Pancreas (tissue), 10 donors: ENCODE data around the gene CHIA. TPM values are rescaled to one million over a fixed set of nuclear protein-coding genes. Genes with fewer than 3 reads are reported as not detected.

Experiments
- ATAC-seq, 4 donors: fragments of 200-7000 bp; cut with Tn5 transposase; one replicate each; pipeline versions ENCODE4 v1.8.0 to v1.9.1; 2020; ENCODE audit warnings: mild to moderate bottlenecking in 4 of 4, moderate library complexity in 4 of 4
- DNase-seq, 6 donors: peaks; one replicate each; pipeline ENCODE4 v3.0.0-alpha.2; 2020
- FAIRE-seq: peaks from 2 replicates; lab custom pipeline; 2012; peaks lifted over from hg19 to GRCh38; lab: Jason Lieb, UNC
- H3K27ac ChIP-seq, 4 donors: fragments of 200-600 bp; sonication (generic); 1 replicate in 3 of 4; 2 replicates in 1 of 4; pipeline versions ENCODE4 v1.5.0 to v1.8.0; 2020
- H3K27me3 ChIP-seq, 4 donors: fragments of 200-600 bp; one replicate each; pipeline ENCODE4 v1.8.0; 2021
- H3K36me3 ChIP-seq, 3 donors: fragments of 200-600 bp; sonication (generic) in 1 of 3; one replicate each; pipeline versions ENCODE4 v1.5.0 to v1.8.0; 2020 to 2021
- H3K4me1 ChIP-seq, 3 donors: fragments of 200-600 bp; one replicate each; pipeline ENCODE4 v1.8.0; 2021
- H3K4me3 ChIP-seq, 4 donors: fragments of 200-600 bp; sonication (generic) in 2 of 4; one replicate each; pipeline versions ENCODE4 v1.5.0 to v1.8.0; 2020 to 2021
- H3K9me3 ChIP-seq, 4 donors: fragments of 200-600 bp; one replicate each; pipeline ENCODE4 v1.8.0; 2021
- WGBS, 2 donors: extraction: QIAGEN DNeasy Blood & Tissue Kit; methylation state at CpG; one replicate each; pipeline ENCODE4 v1.1.7; 2013; 5-methylcytosine and 5-hydroxymethylcytosine counted together
- intact Hi-C, 3 donors: fragments of 100-400 bp; cut with DNase I; formaldehyde crosslinking; loops; one replicate each; pipeline versions ENCODE4 v1.11.1 to v1.14.2; 2022
- polyA plus RNA-seq, 2 donors: library from polyadenylated mRNA; stranded (reverse); fragments of 200-250 nt; gene quantifications; one replicate each; pipeline ENCODE4 v1.2.3, GENCODE V29; 2013
- total RNA-seq, 6 donors: library from RNA; stranded (reverse); fragmentation: NEBNext Ultra II Directional in 4 of 6; extraction: Animal tissue kit (Norgen Biotek cat#: 25700) in 4 of 6; gene quantifications; one replicate each; pipeline versions ENCODE4 v1.2.1 to v1.2.4, GENCODE V29; 2021 to 2023
- TF ChIP-seq, protein P1 (sequence below), 4 donors: fragments of 200-600 bp; sonication (generic) in 3 of 4; IDR thresholded peaks; one replicate each; pipeline versions ENCODE4 v1.5.0 to v1.8.0; 2021; ENCODE audit warnings: antibody characterized with exemption in 4 of 4
- donor health status: healthy with polysubstance abuse.
- donor health status: DM: no; HTN: no; CAD: no; lungs with moderate emphysema.
- donor health status: DM: no; HTN: no; CAD: no.
- donor health status: control.
- donor health status: control.
- donor health status: Bipolar disorder and iron deficiency.
- donor health status: DM: yes; HTN: yes; CAD: no.
- donor health status: DM: no; HTN: no; CAD: no.
- donor health status: DM: no; HTN: no; CAD: no.
- donor health status: DM: yes; HTN: yes; CAD: no.

Gene CHIA
- total and polyA plus RNA-seq, 8 donors, result 0.05 TPM; not detected in 7

DNA sequence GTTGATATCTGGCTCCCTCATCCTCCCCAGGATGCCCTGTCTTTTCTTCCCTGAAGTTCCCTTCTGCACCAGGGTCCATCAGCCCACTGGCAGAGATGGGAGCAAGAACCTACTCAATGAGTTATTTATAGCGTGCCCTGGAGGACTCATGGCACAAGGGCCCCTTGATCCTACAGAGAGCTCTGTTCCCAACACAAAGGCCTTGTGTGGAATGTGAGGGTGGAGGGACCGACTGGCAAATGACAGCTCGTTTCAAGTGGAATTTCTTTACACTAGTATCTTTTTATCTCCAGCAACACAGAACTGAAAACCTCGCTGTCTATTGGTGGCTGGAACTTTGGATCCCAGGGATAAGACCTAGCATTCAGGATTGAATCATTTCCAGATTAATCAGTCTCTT lies 40.7 kb upstream of the CHIA start:
- DNase-seq (no peak), ATAC-seq (no peak), FAIRE-seq (no peak)
- Histone ChIP-seq H3K27ac (no peak overlapping the region), H3K9me3 (no peaks in the 10 kb centered on the region), H3K4me1 (no peaks in the 10 kb centered on the region), H3K27me3 (no peaks in the 10 kb centered on the region), H3K36me3 (no peaks in the 10 kb centered on the region), H3K4me3 (no peak overlapping the region)
- TF ChIP-seq, protein P1, sequence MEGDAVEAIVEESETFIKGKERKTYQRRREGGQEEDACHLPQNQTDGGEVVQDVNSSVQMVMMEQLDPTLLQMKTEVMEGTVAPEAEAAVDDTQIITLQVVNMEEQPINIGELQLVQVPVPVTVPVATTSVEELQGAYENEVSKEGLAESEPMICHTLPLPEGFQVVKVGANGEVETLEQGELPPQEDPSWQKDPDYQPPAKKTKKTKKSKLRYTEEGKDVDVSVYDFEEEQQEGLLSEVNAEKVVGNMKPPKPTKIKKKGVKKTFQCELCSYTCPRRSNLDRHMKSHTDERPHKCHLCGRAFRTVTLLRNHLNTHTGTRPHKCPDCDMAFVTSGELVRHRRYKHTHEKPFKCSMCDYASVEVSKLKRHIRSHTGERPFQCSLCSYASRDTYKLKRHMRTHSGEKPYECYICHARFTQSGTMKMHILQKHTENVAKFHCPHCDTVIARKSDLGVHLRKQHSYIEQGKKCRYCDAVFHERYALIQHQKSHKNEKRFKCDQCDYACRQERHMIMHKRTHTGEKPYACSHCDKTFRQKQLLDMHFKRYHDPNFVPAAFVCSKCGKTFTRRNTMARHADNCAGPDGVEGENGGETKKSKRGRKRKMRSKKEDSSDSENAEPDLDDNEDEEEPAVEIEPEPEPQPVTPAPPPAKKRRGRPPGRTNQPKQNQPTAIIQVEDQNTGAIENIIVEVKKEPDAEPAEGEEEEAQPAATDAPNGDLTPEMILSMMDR (IDR thresholded peaks at IDR 0.05), result no peak
- 66 to 73% methylated on average over 4 of the region's 4 CpGs for WGBS, 2 donors
- intact Hi-C loops, result no loop called here

DNA sequence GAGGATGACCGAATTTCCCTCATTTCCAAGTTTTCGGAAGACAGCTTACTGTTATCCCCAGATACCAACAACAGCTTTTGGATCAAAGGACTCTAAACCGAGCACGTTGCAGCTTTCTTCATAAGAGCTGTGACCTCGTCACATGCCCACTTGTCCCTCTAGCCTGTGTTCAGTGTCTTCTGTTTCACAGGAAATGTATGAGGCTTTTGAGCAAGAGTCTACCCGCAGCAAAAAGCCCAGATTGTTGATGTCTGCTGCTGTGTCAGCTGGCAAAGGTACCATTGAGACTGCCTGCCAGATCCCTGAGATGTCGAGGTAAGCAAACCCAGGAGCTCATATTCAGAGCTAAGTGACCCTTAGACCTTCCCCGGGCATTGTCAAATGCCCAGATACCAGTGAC lies 39.1 kb upstream of the CHIA start:
- TF ChIP-seq, protein P1 (IDR thresholded peaks at IDR 0.05), result no peak
- intact Hi-C loops, result no loop called here
- Histone ChIP-seq H3K36me3 (no peaks in the 10 kb centered on the region), H3K4me1 (no peaks in the 10 kb centered on the region), H3K27me3 (no peaks in the 10 kb centered on the region), H3K9me3 (no peaks in the 10 kb centered on the region), H3K27ac (no peak overlapping the region), H3K4me3 (no peak overlapping the region)
- 77 to 79% methylated on average over 8 of the region's 8 CpGs for WGBS, 2 donors
- ATAC-seq, result no peak
- no peak for FAIRE-seq
- DNase-seq, result no peak

DNA sequence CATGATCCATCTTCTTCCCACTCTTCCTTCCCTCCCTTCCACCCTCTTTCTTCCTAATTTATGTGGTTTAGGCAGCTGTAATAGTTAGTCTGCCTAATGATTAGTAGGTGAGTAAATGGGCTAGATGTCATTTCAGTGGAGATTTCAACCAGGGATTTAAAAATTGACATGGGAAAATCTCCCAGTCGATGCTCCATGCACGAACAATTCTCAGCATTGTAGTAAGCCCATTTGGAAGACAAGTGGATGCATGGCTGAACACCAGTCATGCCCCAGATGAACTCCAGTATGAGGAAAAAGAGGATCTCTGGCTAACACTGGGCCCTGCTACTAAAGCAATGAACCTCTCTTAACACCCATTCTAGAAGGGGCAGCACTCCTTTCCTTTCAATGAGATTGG lies 37.9 kb upstream of the CHIA start:
- no peak overlapping the region for H3K4me3 ChIP-seq
- H3K27ac ChIP-seq, result no peak overlapping the region
- ATAC-seq (no peak), DNase-seq (no peak), FAIRE-seq (no peak)
- no peaks in the 10 kb centered on the region for H3K27me3 ChIP-seq
- H3K36me3 ChIP-seq, result no peaks in the 10 kb centered on the region
- intact Hi-C loops, result no loop called here
- TF ChIP-seq, protein P1 (IDR thresholded peaks at IDR 0.05), result no peak
- no peaks in the 10 kb centered on the region for H3K9me3 ChIP-seq
- H3K4me1 ChIP-seq, result no peaks in the 10 kb centered on the region
- WGBS, 2 donors, result 80 to 86% methylated on average over 2 of the region's 2 CpGs

DNA sequence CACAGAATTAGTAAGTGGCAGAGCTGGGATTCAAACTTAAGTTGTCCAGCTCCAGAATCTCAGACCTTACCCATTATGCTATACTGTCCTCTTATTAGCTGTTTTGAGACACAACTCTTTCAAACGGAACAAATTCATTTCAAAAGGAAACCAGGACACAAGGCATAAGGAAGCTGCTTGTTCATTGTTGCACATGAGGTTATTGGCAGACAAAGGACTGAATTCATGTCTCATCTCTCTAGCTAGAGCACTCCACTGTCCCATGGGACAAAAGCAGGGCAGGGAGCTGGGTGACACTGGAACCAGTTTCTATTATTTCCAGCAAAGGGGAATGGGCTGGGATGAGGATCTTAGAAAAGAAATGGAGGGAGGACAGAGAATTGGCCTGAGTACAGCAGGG lies 36.8 kb upstream of the CHIA start:
- no peak for FAIRE-seq

DNA sequence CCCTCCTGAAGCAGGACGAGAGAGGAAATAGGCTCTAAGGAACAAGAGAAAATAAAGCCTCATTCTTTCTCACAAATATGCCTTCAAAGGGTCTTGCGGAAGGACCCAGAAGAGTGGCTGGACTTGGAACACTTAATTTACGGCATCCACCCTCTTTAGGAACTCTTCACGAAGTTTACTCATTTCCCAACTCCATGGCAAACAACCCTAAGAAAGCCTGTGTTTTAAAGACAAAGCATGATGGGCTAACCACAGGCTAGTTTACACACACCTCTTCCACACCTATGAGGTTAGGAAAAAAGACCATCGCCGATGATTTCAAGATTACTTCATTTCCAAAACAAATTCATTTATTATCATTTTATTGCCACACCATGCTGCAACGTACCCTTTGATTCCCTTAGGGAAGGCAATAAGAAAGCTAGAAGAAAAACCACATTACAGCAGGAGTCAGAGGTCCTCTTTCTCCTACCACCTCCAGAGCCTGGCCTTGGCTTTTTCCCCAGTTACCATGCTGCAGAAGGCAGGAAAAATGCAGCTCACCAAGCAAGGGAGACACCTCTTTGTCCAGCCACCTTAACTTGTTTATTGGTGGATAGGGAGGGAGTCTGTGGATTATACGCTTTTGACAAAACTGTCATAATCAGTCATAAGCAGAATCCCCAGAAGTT lies 33.5 kb upstream of the CHIA start:
- TF ChIP-seq, protein P1 (IDR thresholded peaks at IDR 0.05), result no peak
- no peak for FAIRE-seq
- H3K9me3 ChIP-seq, result no peaks in the 10 kb centered on the region
- DNase-seq, result no peak
- WGBS, 2 donors, result 77% methylated on average over 8 of the region's 8 CpGs
- no peak overlapping the region for H3K27ac ChIP-seq
- no peaks in the 10 kb centered on the region for H3K36me3 ChIP-seq
- no peaks in the 10 kb centered on the region for H3K4me1 ChIP-seq
- ATAC-seq, result no peak
- no peaks in the 10 kb centered on the region for H3K27me3 ChIP-seq
- intact Hi-C loops, result no loop called here
- no peak overlapping the region for H3K4me3 ChIP-seq

More for the DNA sequence above, 36.8 kb upstream of the CHIA start:
- no peak for DNase-seq
- intact Hi-C loops, result no loop called here
- no peak overlapping the region for H3K4me3 ChIP-seq
- no peak overlapping the region for H3K27ac ChIP-seq
- H3K9me3 ChIP-seq, result no peaks in the 10 kb centered on the region
- no peaks in the 10 kb centered on the region for H3K27me3 ChIP-seq
- no peak for ATAC-seq
- WGBS, 2 donors, result 64% methylated on average over 1 of the region's 1 CpG
- H3K36me3 ChIP-seq, result no peaks in the 10 kb centered on the region
- TF ChIP-seq, protein P1 (IDR thresholded peaks at IDR 0.05), result no peak
- H3K4me1 ChIP-seq, result no peaks in the 10 kb centered on the region
